ENCODE measurements around the gene KIFAP3. TPM values are rescaled to one million over a fixed set of nuclear protein-coding genes. Genes with fewer than 3 reads are reported as not detected.
A peak's percentile ranks its signal among the peaks of the same experiment; 100 is the strongest.
"Not testable (repeated sequence)": the region's sequence is repeated elsewhere in the genome, so short reads cannot be mapped to it uniquely, and the experiment has no call there.

The KIFAP3 gene
- total RNA-seq = 10 to 100 TPM; 19.4 to 20.6 TPM

GRCh38 chr1:170074250-170075157 is at the start of gene KIFAP3:
Gene KIFAP3 (minus strand): TSS chr1:170074695. CDS start chr1:170074467, 228 bp downstream.
- peak within 1 kb of the TSS; percentile 99 for H3K4me3 Mint-ChIP-seq
- H3K9me3 Mint-ChIP-seq = peaks cover 12% of the 10 kb centered on the region
- peaks cover 28% of the 10 kb centered on the region for H3K4me1 Mint-ChIP-seq
- peak within 1 kb of the TSS; percentile 95 for H3K27ac Mint-ChIP-seq
- peak; percentile 99 for ATAC-seq (ENCODE audit: low read depth)
- H3K27me3 Mint-ChIP-seq = no peaks in the 10 kb centered on the region
- POLR2A ChIA-PET = interaction anchor here (0.5 to 1.7 kb wide), 5 partner anchors 181 to 458 kb away, joined by 3 to 11 read pairs (median 5); partner anchors contain the start of genes GORAB, METTL18 and SCYL3
- H3K36me3 Mint-ChIP-seq = peaks cover 13% of the 10 kb centered on the region
- peak; percentile 93 for DNase-seq

DNA sequence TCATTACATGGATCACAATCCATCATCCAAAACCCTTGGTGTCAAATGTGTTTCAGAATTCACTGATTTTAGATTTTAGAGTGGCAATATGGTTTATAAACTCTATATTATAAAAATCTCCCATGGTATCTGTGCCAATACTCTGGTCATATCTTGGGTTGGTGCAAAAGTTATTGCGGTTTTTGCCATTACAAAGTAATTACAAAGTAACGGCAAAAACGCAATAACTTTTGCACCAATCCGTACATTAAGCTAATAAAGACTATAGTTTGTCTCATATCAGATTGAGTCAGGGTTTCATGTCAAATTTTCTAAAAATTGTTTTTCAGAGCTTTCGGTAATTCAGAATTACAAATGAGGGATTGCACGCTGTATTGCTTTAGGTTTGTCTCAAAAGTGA is 47.9 kb upstream of the KIFAP3 start:
- Mint-ChIP-seq H3K4me1 (no peaks in the 10 kb centered on the region), H3K27ac (no peak overlapping the region), H3K9me3 (no peaks in the 10 kb centered on the region), H3K36me3 (no peaks in the 10 kb centered on the region), H3K27me3 (peaks cover 11% of the 10 kb centered on the region), H3K4me3 (no peak overlapping the region)
- POLR2A ChIA-PET = no interaction called here
- no peak for DNase-seq
- ATAC-seq (ENCODE audit: low read depth) = no peak

GRCh38 chr1:170114906-170115305 is 40.4 kb upstream of the KIFAP3 start:
- Mint-ChIP-seq H3K27me3 (peaks cover 8% of the 10 kb centered on the region), H3K9me3 (peaks cover 3% of the 10 kb centered on the region), H3K27ac (no peak overlapping the region), H3K4me1 (no peaks in the 10 kb centered on the region), H3K4me3 (no peak overlapping the region), H3K36me3 (peaks cover 1% of the 10 kb centered on the region)
- POLR2A ChIA-PET = no interaction called here
- ATAC-seq (ENCODE audit: low read depth) (no peak), DNase-seq (no peak)

GRCh38 chr1:170113140-170113539 is 38.6 kb upstream of the KIFAP3 start:
- H3K9me3 Mint-ChIP-seq; H3K4me1 Mint-ChIP-seq; POLR2A ChIA-PET; H3K4me3 Mint-ChIP-seq; DNase-seq; H3K27ac Mint-ChIP-seq; H3K36me3 Mint-ChIP-seq; H3K27me3 Mint-ChIP-seq; ATAC-seq (ENCODE audit: low read depth): not testable (repeated sequence)

DNA sequence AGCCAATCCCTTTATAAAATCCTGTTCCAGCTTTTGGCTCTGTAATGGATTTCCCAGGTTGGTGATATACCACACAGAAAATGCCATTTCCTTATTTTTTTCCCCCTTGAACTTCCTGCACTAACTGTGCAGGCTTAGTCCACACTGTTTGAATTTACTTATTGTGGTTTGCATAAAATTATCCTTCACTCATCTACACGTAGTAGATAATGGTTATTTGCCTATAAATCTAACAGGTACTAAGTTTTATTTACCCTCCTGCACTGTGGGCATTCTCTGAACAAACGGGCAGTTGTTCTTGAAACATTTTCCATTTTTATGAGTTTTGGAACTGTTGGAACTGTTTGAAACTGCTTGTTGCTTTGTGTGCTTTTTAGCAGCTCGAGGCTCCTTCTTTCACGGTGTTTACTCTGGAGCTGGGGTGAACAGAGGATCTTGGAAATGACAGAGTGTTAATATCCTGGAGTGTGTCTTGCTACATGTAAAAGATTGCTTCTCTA is 23.0 kb upstream of the KIFAP3 start:
- Mint-ChIP-seq H3K4me3 (no peak overlapping the region), H3K27ac (no peak overlapping the region), H3K4me1 (no peaks in the 10 kb centered on the region), H3K36me3 (no peaks in the 10 kb centered on the region), H3K9me3 (no peaks in the 10 kb centered on the region), H3K27me3 (peaks cover 8% of the 10 kb centered on the region)
- DNase-seq (no peak), ATAC-seq (ENCODE audit: low read depth) (no peak)
- POLR2A ChIA-PET = no interaction called here

DNA sequence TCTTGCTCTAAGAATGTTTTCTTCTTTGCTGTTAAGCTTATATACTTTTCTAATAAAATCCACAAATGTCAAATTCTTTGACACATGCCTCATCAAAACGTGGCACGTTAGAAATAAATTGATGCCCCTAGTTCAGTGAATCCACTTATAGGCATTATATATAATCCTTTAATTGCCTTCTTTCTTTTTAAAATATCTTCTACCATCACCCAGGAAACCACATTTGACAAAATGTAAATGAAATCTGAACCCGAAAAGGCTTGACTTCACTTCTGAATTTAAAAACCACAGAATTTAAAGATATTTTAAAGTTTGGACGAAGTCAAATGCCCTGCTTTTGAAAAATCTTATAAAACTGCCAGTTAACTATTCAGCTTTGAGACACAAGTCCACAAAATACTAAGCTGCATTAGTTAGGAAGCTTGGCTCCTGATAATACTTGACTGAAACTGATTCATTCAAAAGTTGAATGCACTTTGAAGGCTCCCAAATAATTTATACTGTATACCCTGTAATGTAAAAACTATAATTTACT is 22.4 kb upstream of the KIFAP3 start:
- DNase-seq (no peak), ATAC-seq (ENCODE audit: low read depth) (no peak)
- no peak overlapping the region for H3K27ac Mint-ChIP-seq
- H3K4me3 Mint-ChIP-seq = no peak overlapping the region
- no peaks in the 10 kb centered on the region for H3K4me1 Mint-ChIP-seq
- POLR2A ChIA-PET = no interaction called here
- H3K36me3 Mint-ChIP-seq = no peaks in the 10 kb centered on the region
- no peaks in the 10 kb centered on the region for H3K9me3 Mint-ChIP-seq
- peaks cover 8% of the 10 kb centered on the region for H3K27me3 Mint-ChIP-seq

DNA sequence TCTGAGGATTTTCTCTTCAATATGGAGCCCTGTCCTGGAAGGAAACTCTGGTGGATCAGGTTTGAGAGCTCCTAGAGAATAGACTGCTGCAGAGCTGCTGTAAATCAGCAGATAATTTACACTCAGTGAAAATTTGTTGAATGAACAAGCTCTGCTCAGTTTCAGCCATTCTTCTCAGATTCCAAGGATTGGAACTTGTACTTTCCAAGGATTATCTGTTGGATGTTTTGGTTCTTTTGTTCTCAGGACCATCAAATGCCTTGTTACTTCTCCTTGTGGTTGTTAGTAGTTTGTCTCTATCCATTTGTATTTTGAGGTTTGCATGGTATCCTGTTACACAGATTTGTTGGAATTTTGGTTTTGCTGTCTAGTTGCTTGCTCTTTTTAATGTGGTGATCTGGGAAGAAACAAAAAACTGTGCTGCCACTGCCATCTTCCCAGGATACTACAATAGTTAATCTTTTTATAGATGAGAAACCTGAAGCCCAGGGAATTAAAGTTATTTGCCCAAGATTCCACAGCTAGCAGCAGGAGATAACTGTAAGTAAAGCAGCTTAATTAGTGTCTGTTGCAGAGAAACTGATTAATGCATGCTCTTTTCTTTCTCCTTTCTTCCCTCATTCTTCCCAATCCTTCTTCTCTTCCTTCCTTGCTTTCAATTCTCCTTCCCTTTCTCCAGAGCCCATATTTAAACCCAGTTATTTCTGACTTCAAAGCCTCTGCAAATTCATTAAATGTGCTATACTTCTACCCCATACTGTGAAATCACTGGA is 21.7 kb upstream of the KIFAP3 start:
- Mint-ChIP-seq H3K4me1 (no peaks in the 10 kb centered on the region), H3K27me3 (peaks cover 6% of the 10 kb centered on the region), H3K9me3 (peaks cover 2% of the 10 kb centered on the region), H3K36me3 (no peaks in the 10 kb centered on the region), H3K4me3 (no peak overlapping the region), H3K27ac (no peak overlapping the region)
- DNase-seq = no peak
- POLR2A ChIA-PET = no interaction called here
- ATAC-seq (ENCODE audit: low read depth) = no peak

DNA sequence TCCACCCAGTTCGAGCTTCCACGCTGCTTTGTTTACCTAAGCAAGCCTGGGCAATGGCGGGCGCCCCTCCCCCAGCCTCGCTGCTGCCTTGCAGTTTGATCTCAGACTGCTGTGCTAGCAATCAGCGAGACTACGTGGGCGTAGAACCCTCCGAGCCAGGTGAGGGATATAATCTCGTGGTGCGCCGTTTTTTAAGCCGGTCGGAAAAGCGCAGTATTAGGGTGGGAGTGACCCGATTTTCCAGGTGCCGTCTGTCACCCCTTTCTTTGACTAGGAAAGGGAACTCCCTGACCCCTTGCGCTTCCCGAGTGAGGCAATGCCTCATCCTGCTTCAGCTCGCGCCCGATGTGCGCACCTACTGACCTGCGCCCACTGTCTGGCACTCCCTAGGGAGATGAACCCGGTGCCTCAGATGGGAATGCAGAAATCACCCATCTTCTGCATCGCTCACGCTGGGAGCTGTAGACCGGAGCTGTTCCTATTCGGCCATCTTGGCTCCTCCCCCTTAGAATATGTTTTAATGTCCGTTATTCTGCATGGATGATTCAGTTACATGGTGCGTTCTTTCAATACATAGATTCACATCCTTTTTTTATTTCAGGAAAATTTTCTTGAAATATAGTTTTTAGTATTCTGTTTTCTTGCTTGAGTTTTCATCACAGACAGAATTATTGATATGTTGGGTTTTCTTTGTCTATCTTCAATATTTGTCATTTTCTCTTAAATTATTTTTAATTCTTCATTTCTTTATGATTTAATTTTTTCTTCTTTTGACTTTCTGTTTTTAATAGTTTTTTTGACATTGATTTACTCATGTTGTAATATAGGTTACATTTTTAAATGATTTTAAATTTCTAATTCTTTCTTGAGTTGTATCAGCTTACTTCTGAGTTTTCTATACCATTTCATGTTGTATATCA is 20.5 kb upstream of the KIFAP3 start:
- H3K4me1 Mint-ChIP-seq; H3K27ac Mint-ChIP-seq; DNase-seq; POLR2A ChIA-PET; H3K4me3 Mint-ChIP-seq; H3K9me3 Mint-ChIP-seq; H3K27me3 Mint-ChIP-seq; ATAC-seq (ENCODE audit: low read depth); H3K36me3 Mint-ChIP-seq: not testable (repeated sequence)

- no peaks in the 10 kb centered on the region for H3K4me1 Mint-ChIP-seq
- H3K27me3 Mint-ChIP-seq = peaks cover 8% of the 10 kb centered on the region
- H3K36me3 Mint-ChIP-seq = no peaks in the 10 kb centered on the region
- DNase-seq (no peak), ATAC-seq (ENCODE audit: low read depth) (no peak)
- no peak overlapping the region for H3K27ac Mint-ChIP-seq
- no peaks in the 10 kb centered on the region for H3K9me3 Mint-ChIP-seq
- no peak overlapping the region for H3K4me3 Mint-ChIP-seq
- POLR2A ChIA-PET = no interaction called here
These were observed 12.0 kb upstream of the KIFAP3 start for GRCh38 chr1:170086399-170087032.

DNA sequence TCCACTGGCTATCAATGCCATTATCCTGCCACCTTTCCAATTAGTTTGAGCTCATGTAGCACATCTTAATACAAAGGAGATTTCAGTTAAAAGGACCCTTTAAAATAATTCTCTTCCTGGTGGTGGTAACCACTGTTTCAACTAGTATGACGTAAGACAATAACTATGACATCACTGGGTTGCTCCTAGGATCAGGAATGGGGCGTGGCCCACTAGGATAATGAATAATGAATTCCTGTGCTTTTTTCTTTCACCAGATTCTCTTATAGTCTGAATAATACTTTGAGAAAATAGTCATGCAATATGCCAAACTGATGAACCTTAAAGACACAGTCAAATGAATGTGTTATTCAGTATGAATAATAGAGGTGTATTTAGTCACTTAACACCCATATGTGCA is 10.6 kb upstream of the KIFAP3 start:
- no peak for ATAC-seq (ENCODE audit: low read depth)
- Mint-ChIP-seq H3K27me3 (peaks cover 8% of the 10 kb centered on the region), H3K4me1 (no peaks in the 10 kb centered on the region), H3K4me3 (no peak overlapping the region), H3K36me3 (no peaks in the 10 kb centered on the region), H3K9me3 (no peaks in the 10 kb centered on the region), H3K27ac (no peak overlapping the region)
- POLR2A ChIA-PET = no interaction called here
- DNase-seq = no peak

GRCh38 chr1:170078610-170079189 is 4.2 kb upstream of the KIFAP3 start:
- Mint-ChIP-seq H3K4me1 (peaks cover 9% of the 10 kb centered on the region), H3K9me3 (peaks cover 9% of the 10 kb centered on the region), H3K27ac (no peak overlapping the region), H3K4me3 (no peak overlapping the region), H3K27me3 (no peaks in the 10 kb centered on the region), H3K36me3 (peaks cover 1% of the 10 kb centered on the region)
- ATAC-seq (ENCODE audit: low read depth) (no peak), DNase-seq (no peak)
- POLR2A ChIA-PET = no interaction called here

GRCh38 chr1:170077926-170078325 is 3.4 kb upstream of the KIFAP3 start:
- no peak for DNase-seq
- POLR2A ChIA-PET = no interaction called here
- H3K27ac Mint-ChIP-seq = no peak overlapping the region
- peaks cover 9% of the 10 kb centered on the region for H3K9me3 Mint-ChIP-seq
- no peak overlapping the region for H3K4me3 Mint-ChIP-seq
- H3K27me3 Mint-ChIP-seq = no peaks in the 10 kb centered on the region
- ATAC-seq (ENCODE audit: low read depth) = no peak
- peaks cover 15% of the 10 kb centered on the region for H3K4me1 Mint-ChIP-seq
- peaks cover 1% of the 10 kb centered on the region for H3K36me3 Mint-ChIP-seq
